ENCODE results near the gene NDST1. TPM values are rescaled to one million over a fixed set of nuclear protein-coding genes. Genes with fewer than 3 reads are reported as not detected.

NDST1 gene
- total RNA-seq, 4 donors from 2014 or later: 36.1 to 70.5 (median 50.5) TPM

- no peak overlapping the region for H3K4me3 ChIP-seq
- ATAC-seq (peak; percentile 22 to 29), DNase-seq (no peak)
- H3K27me3 ChIP-seq: no peaks in the 10 kb centered on the region
- H3K36me3 ChIP-seq: no peaks in the 10 kb centered on the region
- TF ChIP-seq CTCF (IDR thresholded peaks at IDR 0.05 in 4 of 5, conservative IDR thresholded peaks at IDR 0.05 in 1 of 5): no peak
- peaks cover 18 to 32% of the 10 kb centered on the region in 2 donors for H3K4me1 ChIP-seq
- no peaks in the 10 kb centered on the region for H3K9me3 ChIP-seq
- peak overlapping the region; percentile 48 to 73 (median 62) for H3K27ac ChIP-seq
- intact Hi-C loops (cut with DNase I; ENCODE audit: low total_unique reads) (no loop called here), in situ Hi-C loops (cut with MboI; ENCODE audit: low sequenced_read_pairs in 4 of 4) (loop anchor here in 3 of 4 donors (5.0 to 25.0 kb wide), 3 partner anchors 50 to 248 kb away; partner anchors contain the start of gene RBM22 (in 2 of the 3))
These were observed 43.3 kb upstream of the NDST1 start for GRCh38 chr5:150464554-150465012.

GRCh38 chr5:150465927-150466326 is 42.0 kb upstream of the NDST1 start:
- Histone ChIP-seq H3K36me3 (no peaks in the 10 kb centered on the region), H3K27me3 (no peaks in the 10 kb centered on the region), H3K9me3 (no peaks in the 10 kb centered on the region), H3K4me1 (peaks cover 15 to 24% of the 10 kb centered on the region in 2 donors), H3K27ac (peak overlapping the region in 3 of 4 donors; percentile 65 to 73 (median 68)), H3K4me3 (no peak overlapping the region)
- intact Hi-C loops (cut with DNase I; ENCODE audit: low total_unique reads) (no loop called here), in situ Hi-C loops (cut with MboI; ENCODE audit: low sequenced_read_pairs in 4 of 4) (loop anchor here in 2 of 4 donors (10.0 to 25.0 kb wide), 2 partner anchors 49 to 246 kb away; partner anchors contain the start of gene RBM22 (in 2 of the 2))
- peak; percentile 29 to 46 for ATAC-seq
- TF ChIP-seq CTCF (IDR thresholded peaks at IDR 0.05 in 4 of 5, conservative IDR thresholded peaks at IDR 0.05 in 1 of 5) (no peak), POLR2A (IDR thresholded peaks at IDR 0.05) (no peak)
- DNase-seq: no peak

- TF ChIP-seq POLR2A (IDR thresholded peaks at IDR 0.05) (no peak), CTCF (IDR thresholded peaks at IDR 0.05 in 4 of 5, conservative IDR thresholded peaks at IDR 0.05 in 1 of 5) (no peak)
- no peak for ATAC-seq
- H3K9me3 ChIP-seq: no peaks in the 10 kb centered on the region
- no peak for DNase-seq
- H3K27ac ChIP-seq: peak overlapping the region in 1 of 4 donors; percentile 28
- H3K4me1 ChIP-seq: peaks cover 5 to 14% of the 10 kb centered on the region in 2 donors
- intact Hi-C loops (cut with DNase I; ENCODE audit: low total_unique reads): no loop called here
- in situ Hi-C loops (cut with MboI; ENCODE audit: low sequenced_read_pairs in 4 of 4): loop anchor here in 2 of 4 donors (10.0 to 25.0 kb wide), 2 partner anchors 47 to 244 kb away; partner anchors contain the start of gene RBM22 (in 2 of the 2)
- no peak overlapping the region for H3K4me3 ChIP-seq
- no peaks in the 10 kb centered on the region for H3K27me3 ChIP-seq
- no peaks in the 10 kb centered on the region for H3K36me3 ChIP-seq
These were observed 39.7 kb upstream of the NDST1 start for GRCh38 chr5:150468206-150468605.

- Histone ChIP-seq H3K4me3 (no peak overlapping the region), H3K9me3 (no peaks in the 10 kb centered on the region), H3K27ac (no peak overlapping the region), H3K4me1 (peaks cover 5 to 7% of the 10 kb centered on the region in 2 donors), H3K27me3 (no peaks in the 10 kb centered on the region), H3K36me3 (no peaks in the 10 kb centered on the region)
- intact Hi-C loops (cut with DNase I; ENCODE audit: low total_unique reads) (no loop called here), in situ Hi-C loops (cut with MboI; ENCODE audit: low sequenced_read_pairs in 4 of 4) (loop anchor here in 2 of 4 donors (10.0 to 25.0 kb wide), 2 partner anchors 45 to 242 kb away; partner anchors contain the start of gene RBM22 (in 2 of the 2))
- TF ChIP-seq POLR2A (IDR thresholded peaks at IDR 0.05) (no peak), CTCF (IDR thresholded peaks at IDR 0.05 in 4 of 5, conservative IDR thresholded peaks at IDR 0.05 in 1 of 5) (no peak)
- no peak for ATAC-seq
- DNase-seq: no peak
These were observed 38.0 kb upstream of the NDST1 start for GRCh38 chr5:150469718-150470469.

Data from gastrocnemius medialis (tissue), 4 donors.